ENCODE data around the gene LAMA5.

DNA sequence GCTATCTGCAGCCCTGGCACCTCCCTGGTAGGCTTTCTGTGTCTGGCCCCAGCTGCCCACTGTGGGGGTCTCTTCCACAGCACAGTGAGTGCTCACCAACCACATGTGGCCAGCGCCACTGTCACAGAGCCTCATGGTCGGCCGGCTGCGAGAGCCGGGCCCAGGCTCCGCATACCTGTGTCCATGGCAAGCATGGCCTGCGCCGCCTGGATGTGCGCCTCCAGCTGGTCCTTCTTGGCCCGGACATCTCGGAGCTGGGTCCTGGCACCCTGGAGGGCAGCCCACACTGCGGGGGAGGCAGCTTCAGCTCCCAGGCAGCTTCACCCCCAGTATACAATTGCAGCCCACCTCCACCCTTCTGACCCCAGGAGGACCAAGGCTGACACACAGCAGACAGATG lies 51.3 kb downstream of the LAMA5 start:
- TF ChIP-seq POLR2A (IDR thresholded peaks at IDR 0.05) = no peak
- TF ChIP-seq, protein P1, sequence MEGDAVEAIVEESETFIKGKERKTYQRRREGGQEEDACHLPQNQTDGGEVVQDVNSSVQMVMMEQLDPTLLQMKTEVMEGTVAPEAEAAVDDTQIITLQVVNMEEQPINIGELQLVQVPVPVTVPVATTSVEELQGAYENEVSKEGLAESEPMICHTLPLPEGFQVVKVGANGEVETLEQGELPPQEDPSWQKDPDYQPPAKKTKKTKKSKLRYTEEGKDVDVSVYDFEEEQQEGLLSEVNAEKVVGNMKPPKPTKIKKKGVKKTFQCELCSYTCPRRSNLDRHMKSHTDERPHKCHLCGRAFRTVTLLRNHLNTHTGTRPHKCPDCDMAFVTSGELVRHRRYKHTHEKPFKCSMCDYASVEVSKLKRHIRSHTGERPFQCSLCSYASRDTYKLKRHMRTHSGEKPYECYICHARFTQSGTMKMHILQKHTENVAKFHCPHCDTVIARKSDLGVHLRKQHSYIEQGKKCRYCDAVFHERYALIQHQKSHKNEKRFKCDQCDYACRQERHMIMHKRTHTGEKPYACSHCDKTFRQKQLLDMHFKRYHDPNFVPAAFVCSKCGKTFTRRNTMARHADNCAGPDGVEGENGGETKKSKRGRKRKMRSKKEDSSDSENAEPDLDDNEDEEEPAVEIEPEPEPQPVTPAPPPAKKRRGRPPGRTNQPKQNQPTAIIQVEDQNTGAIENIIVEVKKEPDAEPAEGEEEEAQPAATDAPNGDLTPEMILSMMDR (IDR thresholded peaks at IDR 0.05) = no peak

Measured in thyroid gland (tissue), 4 donors.